Endothelial cell of umbilical vein (primary cell): ENCODE data around the gene ARPC5L. TPM values are rescaled to one million over a fixed set of nuclear protein-coding genes. Genes with fewer than 3 reads are reported as not detected.

ENCODE experiments used
- BruUV-seq: library from RNA; stranded (reverse); fragments of 400-500 nt; replicated peaks from 2 replicates; lab custom pipeline; 2021; lab: Mats Ljungman, UMichigan
- CTCF ChIA-PET: fragments of 300-600, 350-600 bp; sonication (Branson Sonifier 250); formaldehyde crosslinking; loops from one replicate; lab custom pipeline; 2021; ENCODE audit warnings: antibody characterized with exemption, inconsistent platforms; lab: Charles Lee
- POLR2A ChIA-PET: fragments of 300-600, 350-600 bp; sonication (Branson Sonifier 250); formaldehyde crosslinking; loops from one replicate; lab custom pipeline; 2021; ENCODE audit warnings: antibody characterized with exemption, inconsistent platforms; lab: Charles Lee
- DNase-seq: peaks from one replicate; pipeline ENCODE4 v3.0.0-alpha.2; 2011; ENCODE audit warnings: low read depth, low spot score
- FAIRE-seq: peaks from 2 replicates; lab custom pipeline; 2011; peaks lifted over from hg19 to GRCh38; lab: Jason Lieb, UNC
- H2AFZ ChIP-seq: 2 replicates; pipeline ENCODE4 v1.6.0; 2012; ENCODE audit warnings: low read depth, low read length, control low read depth, inconsistent platforms
- H3K27ac ChIP-seq: 2 replicates; pipeline ENCODE4 v1.5.1; 2011; ENCODE audit warnings: low read depth, mild to moderate bottlenecking, control low read depth, low read length, moderate library complexity; ENCODE audit not compliant: insufficient read depth
- H3K27me3 ChIP-seq, 2 experiments: 2 replicates each; pipeline versions ENCODE4 v1.6.0 to v1.6.1; 2011; ENCODE audit warnings: low read length in 2 of 2, mixed read lengths in 1 of 2; ENCODE audit not compliant: control insufficient read depth in 2 of 2, insufficient read depth in 2 of 2
- H3K36me3 ChIP-seq, 2 experiments: 2 replicates in 1 of 2; 3 replicates in 1 of 2; pipeline ENCODE4 v1.5.1; 2011; ENCODE audit warnings: low read length in 2 of 2, mild to moderate bottlenecking in 1 of 2, moderate library complexity in 1 of 2; ENCODE audit not compliant: control insufficient read depth in 2 of 2, insufficient read depth in 2 of 2; ENCODE audit errors: extremely low read depth in 1 of 2
- H3K4me1 ChIP-seq: 3 replicates; pipeline ENCODE4 v1.5.1; 2011; ENCODE audit warnings: mild to moderate bottlenecking, low read length; ENCODE audit not compliant: control insufficient read depth, insufficient read depth; ENCODE audit errors: extremely low read depth
- H3K4me2 ChIP-seq: 2 replicates; pipeline ENCODE4 v1.6.1; 2011; ENCODE audit warnings: low read length, control low read depth, mixed read lengths; ENCODE audit not compliant: insufficient read depth
- H3K4me3 ChIP-seq, 3 experiments: fragments of 200-600 bp in 1 of 3; sonication (generic), shearing (Covaris generic) in 1 of 3; replicated peaks in 1 of 3; 2 replicates each; pipeline ENCODE4 v1.5.1; 2011 to 2016; ENCODE audit warnings: control low read depth in 3 of 3, low read length in 3 of 3, mild to moderate bottlenecking in 2 of 3, inconsistent platforms in 1 of 3, low read depth in 1 of 3, moderate library complexity in 1 of 3; ENCODE audit not compliant: insufficient read depth in 1 of 3
- H3K79me2 ChIP-seq: 2 replicates; pipeline ENCODE4 v1.6.0; 2012; ENCODE audit warnings: low read length, inconsistent platforms; ENCODE audit not compliant: control insufficient read depth, insufficient read depth
- H3K9ac ChIP-seq: replicated peaks from 2 replicates; pipeline ENCODE3; 2011; ENCODE audit warnings: low read length, control low read depth; ENCODE audit not compliant: insufficient read depth; ENCODE audit errors: extremely low read depth
- H3K9me1 ChIP-seq: replicated peaks from 3 replicates; pipeline ENCODE4 v1.6.0; 2011; ENCODE audit warnings: mild to moderate bottlenecking, low read length; ENCODE audit not compliant: control insufficient read depth, insufficient read depth; ENCODE audit errors: extremely low read depth
- H3K9me3 ChIP-seq: replicated peaks from 2 replicates; pipeline ENCODE4 v1.5.1; 2012; ENCODE audit warnings: low read length, inconsistent platforms; ENCODE audit not compliant: control insufficient read depth, insufficient read depth
- H4K20me1 ChIP-seq: replicated peaks from 2 replicates; pipeline ENCODE3; 2011; ENCODE audit warnings: mild to moderate bottlenecking, low read length; ENCODE audit not compliant: control insufficient read depth, insufficient read depth; ENCODE audit errors: extremely low read depth
- CTCF ChIP-seq, 2 donors: IDR thresholded peaks; 1 replicate in 1 of 2; 2 replicates in 1 of 2; pipeline ENCODE4 v1.5.1; 2011; ENCODE audit warnings: low read length in 2 of 2, mild to moderate bottlenecking in 2 of 2, moderate library complexity in 2 of 2, control low read depth in 1 of 2, inconsistent platforms in 1 of 2, low read depth in 1 of 2; ENCODE audit not compliant: insufficient read depth in 1 of 2; ENCODE audit errors: extremely low read depth in 1 of 2
- FOS ChIP-seq: IDR thresholded peaks from 2 replicates; pipeline ENCODE4 v1.6.1; 2011; ENCODE audit warnings: mild to moderate bottlenecking, low read length, moderate library complexity, borderline replicate concordance; ENCODE audit not compliant: insufficient read depth
- GATA2 ChIP-seq: IDR thresholded peaks from 2 replicates; pipeline ENCODE4 v1.7.0; 2011; ENCODE audit warnings: low read depth, mild to moderate bottlenecking, moderate library complexity, mixed read lengths, low read length; ENCODE audit not compliant: insufficient read length, insufficient read depth
- JUN ChIP-seq: IDR thresholded peaks from 2 replicates; pipeline ENCODE4 v1.6.1; 2011; ENCODE audit warnings: borderline replicate concordance, low read depth; ENCODE audit not compliant: insufficient read length, insufficient read depth
- POLR2A ChIP-seq: IDR thresholded peaks from 2 replicates; pipeline ENCODE4 v1.6.1; 2012; ENCODE audit warnings: low read depth, mild to moderate bottlenecking, control low read depth, low read length
- dilution Hi-C: fragments of 300-500 bp; cut with MboI; formaldehyde crosslinking; loops from one replicate; pipeline ENCODE4 v1.15.0; 2019; ENCODE audit warnings: low sequenced_read_pairs; ENCODE audit not compliant: extremely low pct_ligation_motif_present
- intact Hi-C: fragments of 100-400 bp; cut with micrococcal nuclease; formaldehyde crosslinking; loops from one replicate; pipeline ENCODE4 v1.10.0; 2022
- polyA plus RNA-seq, 4 experiments: library from polyadenylated mRNA; depleted of rRNA in 3 of 4; stranded (reverse) in 3 of 4; unstranded in 1 of 4; fragments of >200 nt; gene quantifications; 2 replicates each; pipeline versions ENCODE4 v1.2.1 to v1.2.3, GENCODE V29; 2011 to 2012; ENCODE audit warnings: missing spikeins in 1 of 4
- total RNA-seq: library from RNA; stranded (reverse); gene quantifications from 2 replicates; pipeline ENCODE4 v1.2.3, GENCODE V29; 2021
- TF ChIP-seq, protein P1 (sequence below): IDR thresholded peaks from 2 replicates; pipeline ENCODE4 v1.6.1; 2011; ENCODE audit not compliant: insufficient read depth, insufficient read length

Gene ARPC5L
- total and polyA plus RNA-seq, 2 donors (not counting 3 experiments of a cell fraction or from before 2014, with no cell fraction given): 60.7 to 68.1 TPM

DNA sequence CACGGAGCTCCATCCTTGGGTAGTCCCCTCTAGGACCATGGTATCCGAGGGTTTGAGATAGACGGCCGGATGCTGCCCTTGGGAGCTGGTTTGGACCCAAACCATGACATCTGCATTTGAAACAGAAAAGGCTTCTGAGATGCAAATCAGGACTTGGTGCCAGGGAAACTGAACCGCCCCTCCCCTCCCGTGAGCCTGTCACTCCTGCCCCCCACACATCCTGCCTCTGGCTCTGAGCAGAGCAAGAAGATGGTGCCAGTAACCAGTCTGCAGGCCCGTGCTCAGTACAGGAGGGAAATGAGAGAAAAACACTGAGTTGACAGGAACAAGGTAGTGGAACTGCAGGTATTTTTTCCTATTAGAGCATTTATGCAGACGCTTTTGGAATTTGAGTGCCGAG is 18.6 kb downstream of the ARPC5L start:
- intact Hi-C loops: no loop called here
- Histone ChIP-seq H2AFZ (no peak overlapping the region), H3K4me2 (no peak overlapping the region), H3K9ac (no peak overlapping the region), H3K36me3 (peaks cover 22 to 35% of the 10 kb centered on the region in 2 experiments), H4K20me1 (no peaks in the 10 kb centered on the region), H3K4me3 (no peak overlapping the region), H3K27me3 (no peaks in the 10 kb centered on the region), H3K9me1 (no peaks in the 10 kb centered on the region), H3K4me1 (no peaks in the 10 kb centered on the region), H3K9me3 (no peaks in the 10 kb centered on the region), H3K27ac (no peak overlapping the region), H3K79me2 (peaks cover 7% of the 10 kb centered on the region)
- BruUV-seq: no TSS peak
- no peak for DNase-seq
- dilution Hi-C loops: no loop called here
- FAIRE-seq: no peak
- ChIA-PET CTCF (interaction anchor here (1.7 kb wide), 1 partner anchor 10 kb away, joined by 4 read pairs; no protein-coding TSS in a partner anchor), POLR2A (no interaction called here)
- TF ChIP-seq FOS: no peak
- TF ChIP-seq JUN: no peak
- no peak for TF ChIP-seq CTCF (IDR thresholded peaks at IDR 0.05; ENCODE audit: extremely low read depth in 1 of 2, insufficient read depth in 1 of 2, low read depth in 1 of 2, low read length in 2 of 2)
- no peak for TF ChIP-seq POLR2A
- TF ChIP-seq GATA2: no peak
- TF ChIP-seq, protein P1, sequence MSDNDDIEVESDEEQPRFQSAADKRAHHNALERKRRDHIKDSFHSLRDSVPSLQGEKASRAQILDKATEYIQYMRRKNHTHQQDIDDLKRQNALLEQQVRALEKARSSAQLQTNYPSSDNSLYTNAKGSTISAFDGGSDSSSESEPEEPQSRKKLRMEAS: no peak
